ENCODE data around the gene NSF.

NSF gene

GRCh38 chr17:46805771-46806170, 215.3 kb downstream of the NSF start:
- Mint-ChIP-seq H3K4me3 (no peak overlapping the region), H3K27ac (no peak overlapping the region), H3K9me3 (peaks cover 0 to 2% of the 10 kb centered on the region in 2 donors), H3K27me3 (peaks cover 12% of the 10 kb centered on the region), H3K4me1 (no peaks in the 10 kb centered on the region)
- ATAC-seq (no peak), DNase-seq (no peak)

Measured in stimulated activated naive CD8-positive, alpha-beta T cell treated with anti-CD3 and anti-CD28 coated beads, Interleukin-15, amount 100 ng/mL, for 72 hours (primary cell).